SK-N-SH (cell line): ENCODE measurements around the gene AGBL3. TPM values are rescaled to one million over a fixed set of nuclear protein-coding genes. Genes with fewer than 3 reads are reported as not detected.
A peak's percentile ranks its signal among the peaks of the same experiment; 100 is the strongest.

Experiments used
- CTCF ChIA-PET: fragments of 300-600, 350-600 bp; formaldehyde crosslinking; extraction: SDS; loops from one replicate; lab custom pipeline; 2021; lab: Yijun Ruan, JAX
- POLR2A ChIA-PET: fragments of 350-600 bp; sonication (Branson Sonifier 250); formaldehyde crosslinking; extraction: SDS; loops from one replicate; lab custom pipeline; 2020; ENCODE audit warnings: antibody characterized with exemption, inconsistent platforms; lab: Yijun Ruan, JAX
- DNase-seq: peaks from one replicate; pipeline ENCODE4 v3.0.0; 2012
- H2AFZ ChIP-seq: fragments of 200-600 bp; sonication (generic); 2 replicates; pipeline ENCODE4 v1.8.1; 2016; ENCODE audit warnings: antibody characterized with exemption, mild to moderate bottlenecking, low read depth
- H3F3A ChIP-seq: fragments of 200-600 bp; sonication (generic); replicated peaks from 2 replicates; pipeline ENCODE3; 2016; ENCODE audit warnings: antibody characterized with exemption, mild to moderate bottlenecking; ENCODE audit not compliant: insufficient read depth
- H3K27ac ChIP-seq, 2 experiments: fragments of 200-500 bp in 1 of 2; fragments of 200-600 bp in 1 of 2; sonication (Bioruptor generic) in 1 of 2; sonication (generic), shearing (Covaris generic) in 1 of 2; 2 replicates each; pipeline versions ENCODE4 v1.5.1 to v1.6.1; 2014 to 2016; ENCODE audit warnings: low read depth in 2 of 2, inconsistent platforms in 1 of 2, low read length in 1 of 2, mild to moderate bottlenecking in 1 of 2, mixed read lengths in 1 of 2
- H3K27me3 ChIP-seq: fragments of 200-600 bp; sonication (generic), shearing (Covaris generic); 2 replicates; pipeline ENCODE4 v1.6.1; 2016; ENCODE audit warnings: mixed run types; ENCODE audit not compliant: insufficient read depth
- H3K36me3 ChIP-seq, 2 experiments: fragments of 200-500 bp in 1 of 2; fragments of 200-600 bp in 1 of 2; sonication (Bioruptor generic) in 1 of 2; sonication (generic) in 1 of 2; replicated peaks in 1 of 2; 2 replicates each; pipeline versions ENCODE3 to v1.5.1; 2014 to 2016; ENCODE audit warnings: low read length in 1 of 2, mild to moderate bottlenecking in 1 of 2; ENCODE audit not compliant: insufficient read depth in 2 of 2, control insufficient read depth in 1 of 2
- H3K4me1 ChIP-seq, 2 experiments: fragments of 200-500 bp in 1 of 2; fragments of 200-600 bp in 1 of 2; sonication (Bioruptor generic) in 1 of 2; sonication (generic), shearing (Covaris generic) in 1 of 2; 2 replicates each; pipeline versions ENCODE4 v1.5.1 to v1.6.1; 2014 to 2016; ENCODE audit warnings: low read depth in 1 of 2, low read length in 1 of 2, mixed run types in 1 of 2; ENCODE audit not compliant: insufficient read depth in 2 of 2, control insufficient read depth in 1 of 2
- H3K4me2 ChIP-seq: fragments of 200-600 bp; sonication (generic), shearing (Covaris generic); 2 replicates; pipeline ENCODE4 v1.6.1; 2017; ENCODE audit warnings: mixed run types
- H3K4me3 ChIP-seq, 2 experiments: fragments of 200-500 bp in 1 of 2; fragments of 200-600 bp in 1 of 2; sonication (Bioruptor generic) in 1 of 2; sonication (generic), shearing (Covaris generic) in 1 of 2; 2 replicates each; pipeline versions ENCODE4 v1.5.1 to v1.8.1; 2014 to 2016; ENCODE audit warnings: low read depth in 2 of 2, inconsistent platforms in 1 of 2, low read length in 1 of 2, mild to moderate bottlenecking in 1 of 2, mixed read lengths in 1 of 2, moderate library complexity in 1 of 2
- H3K79me2 ChIP-seq: fragments of 200-600 bp; sonication (generic); 2 replicates; pipeline ENCODE4 v1.8.1; 2017; ENCODE audit warnings: mild to moderate bottlenecking; ENCODE audit not compliant: insufficient read depth
- H3K9ac ChIP-seq: fragments of 200-600 bp; sonication (generic); 2 replicates; pipeline ENCODE4 v1.6.1; 2017; ENCODE audit warnings: mixed run types
- H3K9me2 ChIP-seq: fragments of 200-600 bp; sonication (generic); 2 replicates; pipeline ENCODE4 v1.6.1; 2017; ENCODE audit warnings: mixed run types
- H3K9me3 ChIP-seq: fragments of 200-600 bp; sonication (generic); 2 replicates; pipeline ENCODE4 v1.6.1; 2017; ENCODE audit warnings: mixed run types, mild to moderate bottlenecking, moderate library complexity
- H4K20me1 ChIP-seq: fragments of 200-600 bp; sonication (generic); 2 replicates; pipeline ENCODE4 v1.6.1; 2017; ENCODE audit warnings: mild to moderate bottlenecking, mixed run types; ENCODE audit not compliant: insufficient read depth
- CHD2 ChIP-seq: fragments of 150-350 bp; IDR thresholded peaks from 2 replicates; pipeline ENCODE4 v1.6.1; 2018; ENCODE audit warnings: low read length; ENCODE audit not compliant: partially characterized antibody
- ELF1 ChIP-seq: IDR thresholded peaks from 2 replicates; pipeline ENCODE4 v1.4.0; 2012
- EP300 ChIP-seq, 2 experiments: IDR thresholded peaks; 2 replicates each; pipeline versions ENCODE4 v1.4.0 to v1.6.1; 2012; ENCODE audit warnings: borderline replicate concordance in 1 of 2, low read depth in 1 of 2, low read length in 1 of 2
- EZH2phosphoT487 ChIP-seq: fragments of 200-600 bp; sonication (generic); IDR thresholded peaks from 2 replicates; pipeline ENCODE4 v1.6.1; 2017; ENCODE audit warnings: low read depth, mixed run types, mild to moderate bottlenecking, antibody characterized with exemption, moderate library complexity, borderline replicate concordance
- FOSL2 ChIP-seq: IDR thresholded peaks from 2 replicates; pipeline ENCODE4 v1.4.0; 2012; ENCODE audit warnings: low read depth, mild to moderate bottlenecking, moderate library complexity, borderline replicate concordance
- FOXM1 ChIP-seq: IDR thresholded peaks from 2 replicates; pipeline ENCODE4 v1.4.0; 2012; ENCODE audit warnings: low read depth, mild to moderate bottlenecking
- GATA2 ChIP-seq: sonication (generic); formaldehyde crosslinking; IDR thresholded peaks from 2 replicates; pipeline ENCODE4 v1.5.0; 2020; ENCODE audit warnings: mild to moderate bottlenecking, missing genetic modification reagents
- JUND ChIP-seq: IDR thresholded peaks from 2 replicates; pipeline ENCODE4 v1.4.0; 2012
- MAX ChIP-seq: IDR thresholded peaks from 2 replicates; pipeline ENCODE4 v1.4.0; 2012; ENCODE audit warnings: low read depth
- MXI1 ChIP-seq: IDR thresholded peaks from 2 replicates; pipeline ENCODE4 v1.6.1; 2012; ENCODE audit warnings: mild to moderate bottlenecking, low read depth, low read length, improper control_type of control experiment
- NFIC ChIP-seq: IDR thresholded peaks from 2 replicates; pipeline ENCODE4 v1.4.0; 2012; ENCODE audit warnings: borderline replicate concordance
- NRF1 ChIP-seq: IDR thresholded peaks from 2 replicates; pipeline ENCODE4 v1.6.1; 2012; ENCODE audit warnings: low read depth, mild to moderate bottlenecking, low read length
- PBX3 ChIP-seq: IDR thresholded peaks from 2 replicates; pipeline ENCODE4; 2012
- POLR2AphosphoS5 ChIP-seq: IDR thresholded peaks from 2 replicates; pipeline ENCODE4 v1.6.1; 2012; ENCODE audit warnings: low read depth, low read length
- RCOR1 ChIP-seq: fragments of 150-350 bp; IDR thresholded peaks from 2 replicates; pipeline ENCODE4 v1.6.1; 2017; ENCODE audit warnings: antibody characterized with exemption, low read length
- REST ChIP-seq: IDR thresholded peaks from 2 replicates; pipeline ENCODE4 v1.6.1; 2012; ENCODE audit warnings: mild to moderate bottlenecking, low read depth, low read length, moderate library complexity
- RXRA ChIP-seq: IDR thresholded peaks from 2 replicates; pipeline ENCODE4 v1.4.0; 2012; ENCODE audit warnings: low read depth, mild to moderate bottlenecking, borderline replicate concordance
- TAF1 ChIP-seq: IDR thresholded peaks from 2 replicates; pipeline ENCODE4 v1.6.1; 2012; ENCODE audit warnings: low read depth, mild to moderate bottlenecking, low read length, moderate library complexity, borderline replicate concordance
- YY1 ChIP-seq: IDR thresholded peaks from 2 replicates; pipeline ENCODE4 v1.4.0; 2012; ENCODE audit warnings: low read depth, mild to moderate bottlenecking
- ZBTB33 ChIP-seq: IDR thresholded peaks from 2 replicates; pipeline ENCODE4 v1.4.0; 2012; ENCODE audit warnings: low read depth, borderline replicate concordance
- WGBS: methylation state at CpG from one replicate; pipeline ENCODE4 v1.1.6; 2017; ENCODE audit warnings: low lambda C conversion rate; 5-methylcytosine and 5-hydroxymethylcytosine counted together
- polyA plus RNA-seq, 3 experiments: library from polyadenylated mRNA; depleted of rRNA; stranded (reverse); fragments of >200 nt; gene quantifications; 2 replicates each; pipeline ENCODE4 v1.2.3, GENCODE V29; 2012

AGBL3 gene
- polyA plus RNA-seq, 1 of the 3 experiments (the other 2 are of a cell fraction) = 0.35 TPM

- TF ChIP-seq FOXM1 (no peak; the same call in 1 of the 2 replicates), CHD2 (peak; percentile 99), GATA2 (no peak; the same call in 1 of the 2 replicates), EZH2phosphoT487 (no peak), NRF1 (peak; percentile 63), ELF1 (peak; percentile 86), ZBTB33 (peak; percentile 98), NFIC (no peak; the same call in 1 of the 2 replicates), YY1 (peak; percentile 70; the same call in 1 of the 2 replicates), RXRA (no peak), RCOR1 (peak; percentile 51), EP300 (IDR thresholded peaks at IDR 0.05; ENCODE audit: borderline replicate concordance in 1 of 2, low read depth in 1 of 2, low read length in 1 of 2) (no peak; a peak in 1 of 4 replicates)
- TF ChIP-seq, all 33 proteins: peak for 18
Observed at GRCh38 chr7:134986363-134987251, at the start of gene AGBL3 (continued).

- Histone ChIP-seq H3K4me3 (no peak overlapping the region), H3K4me2 (peak overlapping the region; percentile 11; the same call in 1 of the 2 replicates), H2AFZ (no peak overlapping the region), H3K9me2 (no peaks in the 10 kb centered on the region), H3K27ac (peak overlapping the region in 1 of 2 experiments; percentile 33; a peak in 1 of 4 replicates), H4K20me1 (0 out of 2 replicates have a peak, but pooled peaks cover 2% of the 10 kb centered on the region)
- CTCF ChIA-PET = interaction anchor here (0.7 to 3.1 kb wide), 3 partner anchors 17 to 247 kb away, joined by 3 to 16 read pairs (median 5); no protein-coding TSS in a partner anchor
- TF ChIP-seq REST = no peak
- TF ChIP-seq ELF1 = no peak
- no peak for TF ChIP-seq JUND
- no peak for TF ChIP-seq TAF1
- no peak for TF ChIP-seq MXI1
- TF ChIP-seq PBX3 = no peak
- no peak for TF ChIP-seq FOSL2
- 0 out of 2 replicates have a peak, but pooled peaks have one; percentile 24 for TF ChIP-seq POLR2AphosphoS5
- TF ChIP-seq MAX = no peak
- TF ChIP-seq, all 33 proteins: peak for 1
- Histone ChIP-seq H3K9me3 (no peaks in the 10 kb centered on the region), H3K36me3 (peaks cover 77 to 90% of the 10 kb centered on the region in 2 experiments), H3K4me1 (peaks cover 0 to 30% of the 10 kb centered on the region in 2 experiments; a peak in 3 of 4 replicates), H3K27me3 (no peaks in the 10 kb centered on the region), H3K79me2 (peaks cover 54% of the 10 kb centered on the region), H3K9ac (no peak overlapping the region), H3F3A (peaks cover 31% of the 10 kb centered on the region)
- no peak for DNase-seq
- POLR2A ChIA-PET = no interaction called here
- WGBS = 81% methylated on average over 3 of the region's 3 CpGs
Observed at GRCh38 chr7:134936893-134937510, 49.3 kb upstream of the AGBL3 start.
